Ovary (tissue), 9 donors: ENCODE data around the gene OBSCN. TPM values are rescaled to one million over a fixed set of nuclear protein-coding genes. Genes with fewer than 3 reads are reported as not detected.

Experiments used
- DNase-seq, 5 donors: peaks; one replicate each; pipeline ENCODE4 v3.0.0-alpha.2; 2019 to 2020
- H3K27ac ChIP-seq, 2 donors: fragments of 200-600 bp; one replicate each; pipeline versions ENCODE4 v1.5.1 to v1.8.0; 2019 to 2022
- H3K27me3 ChIP-seq: fragments of 200-600 bp; one replicate; pipeline ENCODE4 v1.8.0; 2022
- H3K36me3 ChIP-seq: fragments of 200-600 bp; sonication (generic); one replicate; pipeline ENCODE4 v1.5.1; 2019
- H3K4me1 ChIP-seq: one replicate; pipeline ENCODE4 v1.8.1; 2013; ENCODE audit warnings: mild to moderate bottlenecking, moderate library complexity; ENCODE audit not compliant: insufficient read depth
- H3K4me3 ChIP-seq: fragments of 200-600 bp; sonication (generic); one replicate; pipeline ENCODE4 v1.5.1; 2017
- H3K9me3 ChIP-seq, 2 donors: fragments of 200-600 bp in 1 of 2; sonication (generic) in 1 of 2; one replicate each; pipeline versions ENCODE4 v1.5.1 to v1.8.1; 2013 to 2019; ENCODE audit warnings: mild to moderate bottlenecking in 1 of 2, moderate library complexity in 1 of 2
- EP300 ChIP-seq: sonication (generic); formaldehyde crosslinking; IDR thresholded peaks from one replicate; pipeline ENCODE4 v1.6.1; 2017; ENCODE audit warnings: antibody characterized with exemption
- POLR2A ChIP-seq: fragments of 450-650 bp; IDR thresholded peaks from one replicate; pipeline ENCODE4 v1.6.1; 2017; ENCODE audit warnings: antibody characterized with exemption, mild to moderate bottlenecking, moderate library complexity
- WGBS, 3 donors: extraction: QIAGEN DNeasy Blood & Tissue Kit in 1 of 3; methylation state at CpG; one replicate each; pipeline versions ENCODE4 v1.1.5 to v1.1.7; 2013 to 2017; 5-methylcytosine and 5-hydroxymethylcytosine counted together
- intact Hi-C, 4 donors: fragments of 100-400 bp; cut with DNase I; formaldehyde crosslinking; loops; one replicate each; pipeline versions ENCODE4 v1.11.0 to v1.15.1; 2022 to 2023
- polyA plus RNA-seq, 2 donors: library from polyadenylated mRNA; stranded (reverse); fragments of 200-250 nt in 1 of 2; fragments of 350-450 nt in 1 of 2; fragmentation: Illumina TruSeq in 1 of 2; extraction: RNeasy Lipid Tissue Mini Kit (QIAGEN cat#74804) in 1 of 2; gene quantifications; one replicate each; pipeline ENCODE4 v1.2.3, GENCODE V29; 2013 to 2014
- total RNA-seq, 7 donors: library from RNA; depleted of rRNA in 2 of 7; stranded (reverse); fragments of >200 nt in 2 of 7; fragmentation: NEBNext Ultra II Directional in 3 of 7; extraction: Animal tissue kit (Norgen Biotek cat#: 25700) in 3 of 7; gene quantifications; one replicate each; pipeline versions ENCODE4 v1.1.0 to v1.2.4, GENCODE V29; 2016 to 2023
- TF ChIP-seq, protein P1 (sequence below), 3 donors: fragments of 450-650 bp in 2 of 3; fragments of 200-600 bp in 1 of 3; IDR thresholded peaks; one replicate each; pipeline versions ENCODE4 v1.5.1 to v1.8.0; 2016 to 2022; ENCODE audit warnings: antibody characterized with exemption in 3 of 3, mild to moderate bottlenecking in 1 of 3
- donor health status: DM: no; HTN: no; CAD: no; lungs with moderate emphysema.
- donor health status: DM: no; HTN: no; CAD: no.
- donor health status: Bipolar disorder and iron deficiency.
- donor health status: DM: yes; HTN: yes; CAD: no.
- donor health status: DM: no; HTN: no; CAD: no.
- donor health status: DM: yes; HTN: yes; CAD: no.

OBSCN gene
- total and polyA plus RNA-seq, 9 donors: 3.5 to 37.1 (median 29.0) TPM

DNA sequence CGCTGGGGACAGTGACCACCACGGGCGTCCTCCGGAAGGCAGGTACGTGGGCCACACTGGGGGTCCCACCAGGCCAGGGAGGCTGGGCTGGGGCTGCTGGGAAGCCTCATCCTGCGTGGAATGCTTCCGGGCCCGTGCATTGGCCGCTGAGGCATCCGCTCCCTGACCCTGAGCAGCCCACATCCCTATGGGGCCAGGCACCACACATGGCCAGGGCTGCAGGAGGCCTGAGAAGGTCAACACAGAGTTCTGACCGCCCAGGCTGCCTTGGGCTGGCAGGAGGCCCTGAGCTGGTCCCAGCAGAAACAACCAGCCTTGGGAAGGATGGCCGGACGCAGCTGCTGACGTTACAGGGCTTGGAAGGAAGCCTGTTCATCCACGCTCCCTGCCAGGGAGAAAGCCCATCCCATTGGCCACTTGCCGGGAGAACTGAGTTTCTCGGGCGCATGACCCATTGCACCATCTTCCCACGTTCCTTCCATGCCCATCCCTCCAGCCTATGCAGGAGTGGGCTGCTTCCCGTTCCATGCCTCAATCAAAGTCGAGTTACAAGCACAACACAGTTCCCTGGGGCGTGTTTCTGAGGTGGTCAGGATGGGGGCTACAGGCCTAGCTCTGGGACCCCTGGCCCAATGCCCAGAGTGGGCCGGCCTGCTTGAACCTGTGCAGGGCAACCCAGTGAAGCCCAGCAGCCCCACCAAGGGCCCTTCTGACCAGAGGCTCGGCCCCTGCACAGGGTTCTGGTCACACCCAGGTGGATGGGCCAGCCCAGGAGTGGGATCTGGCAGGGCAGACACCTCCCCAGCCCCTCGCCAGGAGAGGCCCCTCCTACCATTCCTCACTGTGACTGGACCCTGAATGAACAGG, 167.1 kb downstream of the OBSCN start:
- no peak overlapping the region for H3K4me3 ChIP-seq
- DNase-seq: peak; percentile 94 to 96 (median 95)
- intact Hi-C loops: loop anchor here in 1 of 4 donors (10.0 kb wide), 1 partner anchor 80 kb away; a partner anchor contains a TSS
- H3K27me3 ChIP-seq: no peaks in the 10 kb centered on the region
- no peaks in the 10 kb centered on the region for H3K36me3 ChIP-seq
- no peak for TF ChIP-seq POLR2A
- TF ChIP-seq, protein P1, sequence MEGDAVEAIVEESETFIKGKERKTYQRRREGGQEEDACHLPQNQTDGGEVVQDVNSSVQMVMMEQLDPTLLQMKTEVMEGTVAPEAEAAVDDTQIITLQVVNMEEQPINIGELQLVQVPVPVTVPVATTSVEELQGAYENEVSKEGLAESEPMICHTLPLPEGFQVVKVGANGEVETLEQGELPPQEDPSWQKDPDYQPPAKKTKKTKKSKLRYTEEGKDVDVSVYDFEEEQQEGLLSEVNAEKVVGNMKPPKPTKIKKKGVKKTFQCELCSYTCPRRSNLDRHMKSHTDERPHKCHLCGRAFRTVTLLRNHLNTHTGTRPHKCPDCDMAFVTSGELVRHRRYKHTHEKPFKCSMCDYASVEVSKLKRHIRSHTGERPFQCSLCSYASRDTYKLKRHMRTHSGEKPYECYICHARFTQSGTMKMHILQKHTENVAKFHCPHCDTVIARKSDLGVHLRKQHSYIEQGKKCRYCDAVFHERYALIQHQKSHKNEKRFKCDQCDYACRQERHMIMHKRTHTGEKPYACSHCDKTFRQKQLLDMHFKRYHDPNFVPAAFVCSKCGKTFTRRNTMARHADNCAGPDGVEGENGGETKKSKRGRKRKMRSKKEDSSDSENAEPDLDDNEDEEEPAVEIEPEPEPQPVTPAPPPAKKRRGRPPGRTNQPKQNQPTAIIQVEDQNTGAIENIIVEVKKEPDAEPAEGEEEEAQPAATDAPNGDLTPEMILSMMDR (IDR thresholded peaks at IDR 0.05): no peak
- TF ChIP-seq EP300: peak; percentile 36
- peaks cover 14% of the 10 kb centered on the region for H3K4me1 ChIP-seq
- peak overlapping the region; percentile 81 to 87 for H3K27ac ChIP-seq
- H3K9me3 ChIP-seq: no peaks in the 10 kb centered on the region
- 22 to 28% (median 23%) methylated on average over 19 to 25 of the region's 25 CpGs for WGBS, 3 donors

DNA sequence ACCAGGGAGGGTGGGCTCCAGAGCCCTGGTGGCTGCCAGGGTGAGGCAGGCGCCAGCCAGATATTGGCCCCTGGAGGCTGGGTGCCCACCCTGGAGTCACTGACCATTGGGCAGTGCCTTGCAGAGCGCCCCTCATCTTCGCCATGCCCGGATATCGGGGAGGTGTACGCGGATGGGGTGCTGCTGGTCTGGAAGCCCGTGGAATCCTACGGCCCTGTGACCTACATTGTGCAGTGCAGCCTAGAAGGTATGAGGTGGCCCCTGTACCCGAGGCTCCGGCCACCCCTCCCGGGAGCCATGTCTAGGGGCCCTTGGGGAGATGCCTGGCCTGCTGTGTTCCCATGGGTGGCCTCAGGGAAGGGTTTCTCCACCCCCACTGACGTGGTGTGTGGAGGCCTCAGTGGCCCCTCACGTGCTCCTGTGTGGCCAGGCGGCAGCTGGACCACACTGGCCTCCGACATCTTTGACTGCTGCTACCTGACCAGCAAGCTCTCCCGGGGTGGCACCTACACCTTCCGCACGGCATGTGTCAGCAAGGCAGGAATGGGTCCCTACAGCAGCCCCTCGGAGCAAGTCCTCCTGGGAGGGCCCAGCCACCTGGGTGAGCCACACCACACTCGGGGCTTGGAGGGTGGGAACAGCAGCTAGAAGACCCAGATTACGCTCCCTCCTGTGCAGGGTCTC, 167.9 kb downstream of the OBSCN start:
- H3K4me1 ChIP-seq: peaks cover 14% of the 10 kb centered on the region
- no peaks in the 10 kb centered on the region for H3K36me3 ChIP-seq
- H3K27ac ChIP-seq: peak overlapping the region; percentile 81 to 87
- H3K4me3 ChIP-seq: no peak overlapping the region
- H3K27me3 ChIP-seq: no peaks in the 10 kb centered on the region
- peak in 2 of 5 donors; percentile 25 to 46 for DNase-seq
- intact Hi-C loops: loop anchor here in 1 of 4 donors (10.0 kb wide), 1 partner anchor 79 kb away; a partner anchor contains a TSS
- WGBS, 3 donors: 93 to 96% (median 95%) methylated on average over 20 to 22 of the region's 22 CpGs
- no peak for TF ChIP-seq POLR2A
- TF ChIP-seq, protein P1 (IDR thresholded peaks at IDR 0.05): no peak
- no peak for TF ChIP-seq EP300
- H3K9me3 ChIP-seq: no peaks in the 10 kb centered on the region

DNA sequence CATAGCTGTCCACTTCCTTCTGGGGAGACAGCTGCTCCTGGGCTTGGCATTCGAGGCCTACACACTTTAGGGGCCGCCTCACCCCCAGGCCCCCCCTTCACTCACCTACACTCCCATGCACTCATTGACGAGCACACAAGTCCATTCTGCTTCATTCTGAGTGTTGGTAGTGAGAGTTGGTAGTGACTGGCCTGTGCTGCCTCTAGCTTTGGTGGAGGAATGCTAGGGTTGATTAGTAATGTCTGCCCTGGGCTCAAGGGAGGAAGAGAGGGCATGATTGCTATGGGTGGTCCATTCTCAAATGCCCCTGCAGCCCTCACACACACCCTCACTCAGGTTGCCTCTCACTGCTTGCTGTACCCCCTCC, 168.4 kb downstream of the OBSCN start:
- H3K27ac ChIP-seq: peak overlapping the region; percentile 81 to 87

More for the DNA sequence above, 168.4 kb downstream of the OBSCN start:
- Histone ChIP-seq H3K4me3 (no peak overlapping the region), H3K36me3 (no peaks in the 10 kb centered on the region), H3K27me3 (no peaks in the 10 kb centered on the region), H3K9me3 (no peaks in the 10 kb centered on the region), H3K4me1 (peaks cover 14% of the 10 kb centered on the region)
- TF ChIP-seq, protein P1 (IDR thresholded peaks at IDR 0.05): no peak
- no peak for TF ChIP-seq EP300
- TF ChIP-seq POLR2A: no peak
- intact Hi-C loops: loop anchor here in 1 of 4 donors (10.0 kb wide), 1 partner anchor 79 kb away; a partner anchor contains a TSS
- DNase-seq: no peak
- WGBS, 3 donors: 80 to 87% (median 85%) methylated on average over 3 of the region's 3 CpGs
